DOHH2 (cell line): ENCODE measurements around the gene SUCLA2.

Experiments
- CTCF ChIP-seq: fragments of 200-600 bp; sonication (generic); IDR thresholded peaks from one replicate; pipeline ENCODE4 v1.5.1; 2014; ENCODE audit warnings: antibody characterized with exemption, mild to moderate bottlenecking, low read depth, low read length; ENCODE audit not compliant: poor library complexity, severe bottlenecking
- EZH2phosphoT487 ChIP-seq: fragments of 200-600 bp; sonication (generic); IDR thresholded peaks from 2 replicates; pipeline ENCODE4 v1.6.1; 2017; ENCODE audit warnings: borderline replicate concordance, mild to moderate bottlenecking, antibody characterized with exemption, low read length, moderate library complexity, mixed read lengths

GRCh38 chr13:48040896-48041295 is 39.8 kb upstream of the SUCLA2 start:
- TF ChIP-seq EZH2phosphoT487 (no peak), CTCF (no peak)
